NT2/D1 (cell line): Measurements from ENCODE around the gene MAGEB3.

Experiments
- SUZ12 ChIP-seq: IDR thresholded peaks from 2 replicates; pipeline ENCODE4 v1.6.1; 2011; ENCODE audit not compliant: insufficient read length, insufficient read depth; ENCODE audit errors: extremely low read depth
- ZNF274 ChIP-seq: IDR thresholded peaks from 2 replicates; pipeline ENCODE4 v1.6.1; 2011; ENCODE audit warnings: mild to moderate bottlenecking, low read depth, low read length

DNA sequence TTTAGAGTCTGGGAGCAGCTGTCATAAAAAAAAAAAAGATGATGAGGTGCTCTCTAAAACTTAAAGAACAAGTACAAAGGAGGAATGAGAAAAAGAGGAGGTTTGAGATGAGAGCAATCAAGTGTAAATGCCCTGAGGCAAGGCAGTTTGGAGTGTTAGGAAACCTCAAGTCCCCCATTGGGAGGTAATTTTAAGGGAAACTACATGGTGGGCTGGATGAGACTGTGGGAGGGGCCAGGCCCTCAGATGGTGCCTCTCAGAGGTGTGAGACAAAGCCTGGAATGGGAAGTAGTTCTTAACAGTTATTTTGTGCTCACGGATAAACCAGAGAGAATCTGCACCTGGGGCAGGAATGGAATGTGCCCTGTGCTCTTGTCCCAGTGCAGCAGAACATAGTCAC is 1.9 kb upstream of the MAGEB3 start:
- no peak for TF ChIP-seq ZNF274
- TF ChIP-seq SUZ12 = no peak
